KBM-7 (cell line): ENCODE data around the gene HBZ.
"Not testable (repeated sequence)": the region's sequence is repeated elsewhere in the genome, so short reads cannot be mapped to it uniquely, and the experiment has no call there.

ENCODE experiments used
- DNase-seq: peaks from one replicate; pipeline ENCODE4 v3.0.0-alpha.2; 2015
- in situ Hi-C: fragments of 300-500 bp; cut with MboI; formaldehyde crosslinking; loops from 2 replicates; pipeline ENCODE4 v1.14.3; 2020; ENCODE audit warnings: low sequenced_read_pairs, low pct_unique_long_range_greater_than_20kb, mixed read lengths

The HBZ gene

GRCh38 chr16:162271-162991 is 10.0 kb downstream of the HBZ start:
- in situ Hi-C loops = no loop called here
- no peak for DNase-seq

GRCh38 chr16:163139-163538 is 10.7 kb downstream of the HBZ start:
- in situ Hi-C loops, DNase-seq: not testable (repeated sequence)

DNA sequence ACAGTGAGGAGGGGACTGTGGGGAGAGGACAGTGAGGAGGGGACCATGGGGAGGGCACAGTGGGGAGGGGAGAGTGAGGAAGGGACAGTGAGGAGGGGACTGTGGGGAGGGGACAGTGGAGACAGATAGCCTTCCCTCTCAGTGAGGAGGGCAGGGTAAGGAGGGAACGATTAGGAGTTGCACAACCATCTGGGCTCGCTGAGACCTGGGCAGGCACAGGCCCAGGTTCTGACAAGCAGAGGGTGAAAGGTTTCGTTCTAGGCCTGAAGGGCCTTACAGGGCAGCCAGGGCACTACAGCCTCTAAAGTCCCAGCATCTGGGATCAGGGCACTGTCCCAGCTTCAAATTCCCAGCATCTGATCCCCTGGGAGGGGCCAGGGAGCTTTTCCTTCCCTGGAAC is 11.3 kb downstream of the HBZ start:
- in situ Hi-C loops, DNase-seq: not testable (repeated sequence)

DNA sequence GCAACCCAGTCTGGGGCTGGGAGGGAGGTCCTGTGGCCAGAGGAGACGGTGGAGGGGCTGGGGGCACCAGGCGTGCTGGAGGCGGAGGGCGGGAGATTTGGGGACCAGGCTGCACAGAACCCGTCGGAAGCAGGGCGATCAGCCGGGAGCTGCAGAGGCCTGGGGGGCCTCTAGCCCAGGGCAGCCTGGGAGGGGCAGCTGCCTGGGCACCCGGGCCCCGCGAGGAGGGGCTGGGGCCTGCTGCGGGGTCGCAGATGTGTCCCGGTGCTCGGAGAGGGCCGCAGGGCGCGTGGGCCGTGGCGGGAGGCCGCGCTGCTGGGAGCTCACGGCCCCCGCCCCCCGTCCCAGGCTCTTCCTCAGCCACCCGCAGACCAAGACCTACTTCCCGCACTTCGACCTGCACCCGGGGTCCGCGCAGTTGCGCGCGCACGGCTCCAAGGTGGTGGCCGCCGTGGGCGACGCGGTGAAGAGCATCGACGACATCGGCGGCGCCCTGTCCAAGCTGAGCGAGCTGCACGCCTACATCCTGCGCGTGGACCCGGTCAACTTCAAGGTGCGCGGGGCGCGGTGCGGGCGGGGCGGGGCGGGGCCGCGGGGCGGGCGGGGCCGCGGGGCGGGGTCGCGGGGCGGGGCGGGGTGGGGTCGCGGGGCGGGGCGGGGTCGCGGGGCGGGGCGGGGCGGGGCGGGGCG is 11.8 kb downstream of the HBZ start:
- in situ Hi-C loops, DNase-seq: not testable (repeated sequence)

- no peak for DNase-seq
- in situ Hi-C loops = no loop called here
These were observed 12.5 kb downstream of the HBZ start for GRCh38 chr16:164827-165538.

DNA sequence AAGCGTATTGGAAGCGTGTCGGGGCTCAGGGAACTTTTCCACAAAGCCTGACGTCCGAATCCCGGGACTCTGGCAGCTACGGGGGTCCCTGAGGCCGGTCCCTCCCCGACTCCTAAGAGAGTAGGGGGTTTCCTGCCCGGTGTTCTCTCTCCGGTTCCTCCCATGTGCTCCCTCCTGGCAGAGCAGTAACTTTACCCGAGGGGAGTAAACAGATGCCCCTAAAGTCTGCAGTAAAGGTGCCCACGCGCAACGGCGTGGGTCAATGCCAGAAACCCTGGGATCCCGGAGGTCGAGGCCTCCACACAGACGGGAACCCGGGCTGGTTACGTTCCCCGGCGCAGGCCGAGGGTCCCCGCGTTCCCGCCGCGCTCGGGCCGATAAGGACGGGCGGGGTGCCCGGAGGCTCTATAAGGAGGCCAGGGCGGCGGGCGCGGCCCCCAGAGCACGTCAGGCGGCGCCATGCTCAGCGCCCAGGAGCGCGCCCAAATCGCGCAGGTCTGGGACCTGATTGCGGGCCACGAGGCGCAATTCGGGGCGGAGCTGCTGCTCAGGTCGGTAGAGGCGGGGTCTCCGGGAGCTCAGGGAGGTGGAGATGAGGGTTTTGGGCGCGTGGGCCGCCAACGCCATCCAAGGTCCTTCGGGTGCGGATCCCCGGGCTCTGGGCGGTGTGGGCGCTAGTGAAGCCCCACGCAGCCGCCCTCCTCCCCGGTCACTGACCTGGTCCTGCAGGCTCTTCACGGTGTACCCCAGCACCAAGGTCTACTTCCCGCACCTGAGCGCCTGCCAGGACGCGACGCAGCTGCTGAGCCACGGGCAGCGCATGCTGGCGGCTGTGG is 13.3 kb downstream of the HBZ start, which contains the start of gene HBM:
TSS of gene HBM (plus strand) at position 440 of the 836 bp plus-strand sequence. CDS start at position 460, 20 bp downstream.
- no peak for DNase-seq
- in situ Hi-C loops = no loop called here

- DNase-seq = peak; percentile 43
- in situ Hi-C loops = no loop called here
These were observed 14.1 kb downstream of the HBZ start for GRCh38 chr16:166375-167121.

GRCh38 chr16:167122-167690 is 14.8 kb downstream of the HBZ start:
- DNase-seq = no peak
- in situ Hi-C loops = no loop called here

DNA sequence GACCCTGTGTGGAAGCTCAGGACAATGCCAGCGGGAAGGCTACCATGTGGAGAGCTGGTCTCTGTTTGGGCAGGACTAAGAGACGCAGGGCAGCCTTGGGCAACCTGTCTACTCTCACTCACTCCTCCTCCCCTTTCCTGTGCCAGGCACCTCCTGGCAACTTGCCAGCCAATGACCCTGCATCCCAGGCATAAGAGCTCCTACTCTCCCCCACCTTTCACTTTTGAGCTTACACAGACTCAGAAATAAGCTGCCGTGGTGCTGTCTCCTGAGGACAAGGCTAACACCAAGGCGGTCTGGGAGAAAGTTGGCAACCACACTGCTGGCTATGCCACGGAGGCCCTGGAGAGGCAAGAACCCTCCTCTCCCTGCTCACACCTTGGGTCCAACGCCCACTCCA is 16.0 kb downstream of the HBZ start:
- in situ Hi-C loops = no loop called here
- DNase-seq = no peak

- in situ Hi-C loops = no loop called here
- no peak for DNase-seq
These were observed 16.6 kb downstream of the HBZ start for GRCh38 chr16:169014-169413.

GRCh38 chr16:170088-170507 is 17.7 kb downstream of the HBZ start:
- peak; percentile 37 for DNase-seq
- in situ Hi-C loops = not testable (repeated sequence)

DNA sequence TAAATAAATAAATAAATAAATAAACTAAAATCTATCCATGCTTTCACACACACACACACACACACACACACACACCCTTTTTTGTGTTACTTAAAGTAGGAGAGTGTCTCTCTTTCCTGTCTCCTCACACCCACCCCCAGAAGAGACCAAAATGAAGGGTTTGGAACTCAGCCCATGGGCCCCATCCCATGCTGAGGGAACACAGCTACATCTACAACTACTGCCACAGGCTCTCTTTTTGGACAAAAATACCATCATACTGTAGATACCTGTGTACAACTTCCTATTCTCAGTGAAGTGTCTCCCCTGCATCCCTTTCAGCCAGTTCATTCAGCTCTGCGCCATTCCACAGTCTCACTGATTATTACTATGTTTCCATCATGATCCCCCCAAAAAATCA is 18.3 kb downstream of the HBZ start:
- in situ Hi-C loops = no loop called here
- no peak for DNase-seq

DNA sequence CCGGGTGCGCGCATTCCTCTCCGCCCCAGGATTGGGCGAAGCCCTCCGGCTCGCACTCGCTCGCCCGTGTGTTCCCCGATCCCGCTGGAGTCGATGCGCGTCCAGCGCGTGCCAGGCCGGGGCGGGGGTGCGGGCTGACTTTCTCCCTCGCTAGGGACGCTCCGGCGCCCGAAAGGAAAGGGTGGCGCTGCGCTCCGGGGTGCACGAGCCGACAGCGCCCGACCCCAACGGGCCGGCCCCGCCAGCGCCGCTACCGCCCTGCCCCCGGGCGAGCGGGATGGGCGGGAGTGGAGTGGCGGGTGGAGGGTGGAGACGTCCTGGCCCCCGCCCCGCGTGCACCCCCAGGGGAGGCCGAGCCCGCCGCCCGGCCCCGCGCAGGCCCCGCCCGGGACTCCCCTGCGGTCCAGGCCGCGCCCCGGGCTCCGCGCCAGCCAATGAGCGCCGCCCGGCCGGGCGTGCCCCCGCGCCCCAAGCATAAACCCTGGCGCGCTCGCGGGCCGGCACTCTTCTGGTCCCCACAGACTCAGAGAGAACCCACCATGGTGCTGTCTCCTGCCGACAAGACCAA is 20.0 kb downstream of the HBZ start, which contains the start of gene HBA2:
TSS of gene HBA2 (plus strand) at position 503 of the 568 bp plus-strand sequence. CDS start at position 540, 37 bp downstream.
- in situ Hi-C loops, DNase-seq: not testable (repeated sequence)

- DNase-seq, in situ Hi-C loops: not testable (repeated sequence)
These were observed 20.9 kb downstream of the HBZ start for GRCh38 chr16:173211-173854.

GRCh38 chr16:173928-174769 is 21.7 kb downstream of the HBZ start:
- in situ Hi-C loops, DNase-seq: not testable (repeated sequence)
